ENCODE data around the gene BACE1-AS. TPM values are rescaled to one million over a fixed set of nuclear protein-coding genes. Genes with fewer than 3 reads are reported as not detected.

The BACE1-AS gene
- total RNA-seq, 2 donors from 2014 or later, result 7.5 to 9.0 TPM

GRCh38 chr11:117273550-117274289, 17.4 kb upstream of the BACE1-AS start:
- TF ChIP-seq CTCF (IDR thresholded peaks at IDR 0.05), result no peak
- Histone ChIP-seq H3K27ac (no peak overlapping the region), H3K9me3 (no peaks in the 10 kb centered on the region), H3K4me3 (no peak overlapping the region), H3K27me3 (no peaks in the 10 kb centered on the region), H3K36me3 (peaks cover 14% of the 10 kb centered on the region), H3K4me1 (no peaks in the 10 kb centered on the region)
- no peak for DNase-seq (ENCODE audit: low spot score)

GRCh38 chr11:117278347-117278746, 12.8 kb upstream of the BACE1-AS start:
- H3K36me3 ChIP-seq, result peaks cover 38% of the 10 kb centered on the region
- no peak for TF ChIP-seq CTCF (IDR thresholded peaks at IDR 0.05)

GRCh38 chr11:117279711-117280376, 11.3 kb upstream of the BACE1-AS start:
- Histone ChIP-seq H3K4me3 (no peak overlapping the region), H3K27me3 (no peaks in the 10 kb centered on the region), H3K9me3 (no peaks in the 10 kb centered on the region), H3K36me3 (peaks cover 49% of the 10 kb centered on the region), H3K4me1 (no peaks in the 10 kb centered on the region), H3K27ac (no peak overlapping the region)
- no peak for DNase-seq (ENCODE audit: low spot score)
- no peak for TF ChIP-seq CTCF (IDR thresholded peaks at IDR 0.05)

More at GRCh38 chr11:117278347-117278746, 12.8 kb upstream of the BACE1-AS start:
- no peak for DNase-seq (ENCODE audit: low spot score)
- Histone ChIP-seq H3K4me3 (no peak overlapping the region), H3K27me3 (no peaks in the 10 kb centered on the region), H3K9me3 (no peaks in the 10 kb centered on the region), H3K4me1 (no peaks in the 10 kb centered on the region), H3K27ac (no peak overlapping the region)

GRCh38 chr11:117281159-117281558, 10.0 kb upstream of the BACE1-AS start:
- TF ChIP-seq CTCF (IDR thresholded peaks at IDR 0.05), result no peak
- DNase-seq (ENCODE audit: low spot score), result no peak
- no peaks in the 10 kb centered on the region for H3K4me1 ChIP-seq
- no peak overlapping the region for H3K4me3 ChIP-seq
- no peaks in the 10 kb centered on the region for H3K27me3 ChIP-seq
- peaks cover 55% of the 10 kb centered on the region for H3K36me3 ChIP-seq
- no peak overlapping the region for H3K27ac ChIP-seq
- H3K9me3 ChIP-seq, result no peaks in the 10 kb centered on the region

GRCh38 chr11:117281869-117282268, 9.3 kb upstream of the BACE1-AS start:
- no peak for TF ChIP-seq CTCF (IDR thresholded peaks at IDR 0.05)
- H3K9me3 ChIP-seq, result no peaks in the 10 kb centered on the region
- no peak overlapping the region for H3K4me3 ChIP-seq
- H3K27ac ChIP-seq, result no peak overlapping the region
- no peaks in the 10 kb centered on the region for H3K4me1 ChIP-seq
- no peak for DNase-seq (ENCODE audit: low spot score)
- H3K27me3 ChIP-seq, result no peaks in the 10 kb centered on the region
- peaks cover 60% of the 10 kb centered on the region for H3K36me3 ChIP-seq

Data from right atrium auricular region (tissue), 2 donors.